ENCODE measurements around the gene CHIC1.
"Not testable (repeated sequence)": the region's sequence is repeated elsewhere in the genome, so short reads cannot be mapped to it uniquely, and the experiment has no call there.

CHIC1 gene

GRCh38 chrX:73562984-73563737, at the start of gene CHIC1:
CHIC1 (plus strand) TSS chrX:73563197; CDS start chrX:73563285, 88 bp downstream.
- peak; percentile 23 to 38 for DNase-seq

GRCh38 chrX:73522823-73523222, 40.2 kb upstream of the CHIC1 start:
- DNase-seq: not testable (repeated sequence)

GRCh38 chrX:73524906-73525305, 38.1 kb upstream of the CHIC1 start:
- no peak for DNase-seq

- no peak for DNase-seq
Observed at GRCh38 chrX:73525928-73526690, 36.9 kb upstream of the CHIC1 start.

- not testable (repeated sequence) for DNase-seq
Observed at GRCh38 chrX:73531655-73532054, 31.3 kb upstream of the CHIC1 start.

- DNase-seq: no peak
Observed at GRCh38 chrX:73556159-73556558, 6.8 kb upstream of the CHIC1 start.

GRCh38 chrX:73561801-73562200, 1.2 kb upstream of the CHIC1 start:
- no peak for DNase-seq

GRCh38 chrX:73562458-73562857, 539 bp upstream of the CHIC1 start:
- DNase-seq: no peak

GRCh38 chrX:73563738-73564068, 706 bp downstream of the CHIC1 start:
- peak in 1 of 2 experiments; percentile 1 for DNase-seq

GRCh38 chrX:73577361-73577760, 14.4 kb downstream of the CHIC1 start:
- peak in 1 of 2 experiments; percentile 25 for DNase-seq

GRCh38 chrX:73581002-73581628, 18.1 kb downstream of the CHIC1 start:
- no peak for DNase-seq

- not testable (repeated sequence) for DNase-seq
Observed at GRCh38 chrX:73597758-73598157, 34.8 kb downstream of the CHIC1 start.

- no peak for DNase-seq
Observed at GRCh38 chrX:73615022-73615421, 52.0 kb downstream of the CHIC1 start.

GRCh38 chrX:73641669-73642068, 78.7 kb downstream of the CHIC1 start:
- not testable (repeated sequence) for DNase-seq

GRCh38 chrX:73647212-73647611, 84.2 kb downstream of the CHIC1 start:
- no peak for DNase-seq

GRCh38 chrX:73647632-73648322, 84.8 kb downstream of the CHIC1 start:
- DNase-seq: no peak

GRCh38 chrX:73661322-73661721, 98.3 kb downstream of the CHIC1 start:
- not testable (repeated sequence) for DNase-seq

GRCh38 chrX:73668779-73669178, 105.8 kb downstream of the CHIC1 start:
- no peak for DNase-seq

- no peak for DNase-seq
Observed at GRCh38 chrX:73681408-73681807, 118.4 kb downstream of the CHIC1 start.

GRCh38 chrX:73683236-73683859, 120.4 kb downstream of the CHIC1 start:
- no peak for DNase-seq

GRCh38 chrX:73707014-73707413, 144.0 kb downstream of the CHIC1 start:
- not testable (repeated sequence) for DNase-seq

GRCh38 chrX:73728602-73729001, 165.6 kb downstream of the CHIC1 start:
- DNase-seq: no peak

Measured in SW 1271 (cell line).